Activated CD4-positive, alpha-beta T cell treated with anti-CD3 and anti-CD28 coated beads for 24 hours (primary cell): ENCODE results near the gene PLEKHJ1.

Experiments
- DNase-seq, 2 donors: peaks; one replicate each; pipeline ENCODE4 v3.0.0-alpha.2; 2020; ENCODE audit warnings: low read depth in 2 of 2

The PLEKHJ1 gene

GRCh38 chr19:2269244-2270156 lies 33.4 kb upstream of the PLEKHJ1 start:
- DNase-seq: peak; percentile 96 to 98

- DNase-seq: no peak
Observed at GRCh38 chr19:2268861-2269243, 32.7 kb upstream of the PLEKHJ1 start.

- DNase-seq: no peak
Observed at GRCh38 chr19:2268480-2268830, 32.3 kb upstream of the PLEKHJ1 start.

GRCh38 chr19:2266183-2266993 lies 30.3 kb upstream of the PLEKHJ1 start:
- no peak for DNase-seq

- no peak for DNase-seq
Observed at GRCh38 chr19:2261438-2262172, 25.5 kb upstream of the PLEKHJ1 start.

- DNase-seq: no peak
Observed at GRCh38 chr19:2260341-2260805, 24.2 kb upstream of the PLEKHJ1 start.

- DNase-seq: no peak
Observed at GRCh38 chr19:2259336-2259735, 23.2 kb upstream of the PLEKHJ1 start.

DNA sequence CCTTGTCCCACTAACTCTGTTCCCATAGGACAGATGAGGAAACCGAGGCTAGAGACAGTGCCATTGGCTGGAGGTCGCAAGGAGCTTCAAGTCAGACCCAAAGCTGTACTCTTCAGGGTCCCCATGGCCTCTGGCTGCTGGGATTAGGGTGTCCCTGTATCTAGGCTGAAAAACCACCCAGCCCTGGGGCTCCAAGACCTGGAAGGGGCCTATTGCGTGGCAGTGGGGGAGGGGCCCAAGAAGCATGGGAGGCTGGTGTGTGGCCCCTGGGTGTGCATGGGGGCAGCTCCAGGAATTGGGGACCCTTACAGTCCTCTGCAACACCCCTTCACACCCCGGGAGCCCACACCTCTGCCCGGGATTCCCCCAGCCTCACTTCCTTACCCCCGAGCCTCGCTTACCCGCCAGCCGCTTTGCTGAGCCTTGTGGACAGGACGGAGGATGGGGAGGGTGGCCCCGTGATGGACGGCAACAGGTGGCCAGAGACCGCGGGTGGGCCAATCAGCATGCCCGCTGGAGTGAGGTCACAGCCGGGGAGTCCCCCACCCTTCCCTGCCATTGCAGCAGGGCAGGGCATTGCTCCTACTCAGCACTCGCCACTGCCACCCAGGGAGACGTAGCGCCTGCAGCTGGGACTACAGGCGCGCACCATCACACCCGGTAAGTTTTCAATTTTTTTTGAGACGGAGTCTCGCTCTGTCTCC lies 20.0 kb upstream of the PLEKHJ1 start, which contains the start of gene JSRP1:
JSRP1 (minus strand) TSS at position 436 of the 704 bp plus-strand sequence. CDS start 1,103 bp downstream, outside the sequence.
- no peak for DNase-seq

GRCh38 chr19:2255112-2255845 lies 19.1 kb upstream of the PLEKHJ1 start:
- DNase-seq: no peak

GRCh38 chr19:2254064-2254872 lies 18.1 kb upstream of the PLEKHJ1 start:
- no peak for DNase-seq

DNA sequence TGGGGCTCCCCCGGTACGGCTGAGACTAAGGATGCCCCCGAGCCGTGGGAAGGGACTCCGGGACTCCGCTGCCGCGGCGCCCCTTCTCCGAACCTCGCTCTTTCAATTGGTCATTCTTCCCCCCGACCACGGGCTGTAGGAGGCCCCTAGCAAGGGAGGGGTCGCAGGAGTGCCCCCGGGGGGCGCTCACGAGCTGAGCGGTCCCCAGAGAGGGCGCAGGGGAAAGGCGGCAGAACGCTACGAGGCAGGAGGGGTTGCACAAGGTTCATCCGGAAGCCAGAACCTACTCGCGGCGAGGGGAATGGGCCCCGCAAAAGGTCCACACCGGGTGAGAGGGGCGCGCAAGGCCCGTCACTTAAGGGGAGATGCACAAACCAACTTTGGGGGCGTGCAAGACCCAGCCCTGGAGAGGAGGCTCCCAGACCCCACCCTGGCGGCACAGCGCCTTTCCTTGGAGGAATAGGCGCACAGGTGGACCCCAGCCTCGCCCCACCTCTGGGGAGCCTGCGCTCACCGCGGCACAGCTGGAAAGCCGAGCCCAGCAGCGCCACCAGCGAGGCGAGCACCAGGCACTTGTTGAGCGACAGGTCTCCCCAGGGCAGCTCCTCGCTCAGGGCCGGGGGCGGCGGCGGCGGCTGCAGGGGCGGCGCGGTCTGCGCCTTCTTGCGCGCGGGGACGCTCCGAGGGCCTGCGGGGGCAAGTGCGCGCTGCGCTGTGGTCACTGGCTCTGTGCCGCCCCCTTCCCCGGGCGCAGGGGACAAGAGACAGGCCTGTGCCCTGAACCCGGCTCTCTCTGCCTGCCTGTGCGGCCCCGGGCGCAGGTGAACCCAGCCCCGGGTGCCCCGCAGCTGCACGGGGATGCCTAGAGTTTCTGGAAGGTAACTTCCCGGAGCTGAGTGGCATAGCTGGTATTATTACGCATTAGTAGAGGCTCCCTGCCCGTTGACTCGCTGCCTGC lies 17.3 kb upstream of the PLEKHJ1 start:
- DNase-seq: no peak

- no peak for DNase-seq
Observed at GRCh38 chr19:2252797-2253105, 16.6 kb upstream of the PLEKHJ1 start.

DNA sequence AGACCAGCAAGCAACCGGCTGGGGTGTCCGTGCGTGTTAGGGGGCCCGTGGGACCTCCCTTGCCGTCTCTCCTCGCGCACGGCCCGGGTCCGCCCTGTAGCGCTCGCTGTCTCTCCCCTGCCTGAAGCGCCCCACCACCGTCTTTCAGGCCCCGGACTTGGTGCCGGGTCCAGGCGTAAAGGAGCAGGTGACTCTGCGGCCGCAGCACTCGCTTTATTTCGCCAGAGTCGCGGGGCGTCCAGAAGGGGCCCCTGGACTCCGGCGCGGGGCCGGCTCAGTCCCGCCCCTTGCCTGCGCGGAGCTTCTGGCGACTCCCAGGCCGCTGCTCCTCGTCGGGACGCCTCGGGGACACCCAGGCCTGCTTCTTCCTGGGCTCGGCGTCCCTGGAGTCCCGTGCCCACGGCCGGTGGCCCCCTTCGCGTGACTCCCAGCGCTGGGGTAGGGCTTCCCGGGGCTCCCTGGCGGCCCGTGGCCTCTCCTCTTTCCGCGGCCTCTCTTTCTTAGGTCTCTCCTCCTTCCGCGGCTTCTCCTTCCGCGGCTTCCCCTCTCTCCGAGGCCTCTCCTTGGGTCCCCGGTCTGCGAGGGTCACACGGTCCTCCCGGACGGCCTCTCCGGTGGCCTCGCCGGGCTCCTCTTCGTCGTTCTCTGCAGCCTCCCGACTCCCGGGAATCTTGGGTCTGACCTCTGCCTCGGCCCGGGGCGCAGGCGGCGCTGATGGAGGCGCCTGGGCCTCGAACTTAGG lies 16.1 kb upstream of the PLEKHJ1 start:
- no peak for DNase-seq

GRCh38 chr19:2251106-2252054 lies 15.3 kb upstream of the PLEKHJ1 start:
- DNase-seq: no peak

DNA sequence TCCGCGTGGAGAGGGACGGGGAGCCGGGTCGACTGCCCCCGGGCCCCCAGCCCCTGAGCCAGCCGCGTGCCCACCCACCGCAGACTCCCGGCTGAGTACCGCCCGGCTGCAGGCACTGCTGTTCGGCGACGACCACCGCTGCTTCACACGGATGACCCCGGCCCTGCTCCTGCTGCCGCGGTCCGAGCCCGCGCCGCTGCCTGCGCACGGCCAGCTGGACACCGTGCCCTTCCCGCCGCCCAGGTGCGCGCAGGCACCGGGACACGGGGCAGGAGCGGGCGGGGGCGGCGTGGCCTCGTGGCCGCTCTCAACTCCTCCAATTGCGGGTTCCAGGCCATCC lies 14.6 kb upstream of the PLEKHJ1 start:
- no peak for DNase-seq

- no peak for DNase-seq
Observed at GRCh38 chr19:2249880-2250765, 14.0 kb upstream of the PLEKHJ1 start.
